Endothelial cell (in vitro differentiated cells): Measurements from ENCODE around the gene TXLNG. TPM values are rescaled to one million over a fixed set of nuclear protein-coding genes. Genes with fewer than 3 reads are reported as not detected.

Experiments used
- DNase-seq: peaks from one replicate; pipeline ENCODE4 v3.0.0; 2021; ENCODE audit warnings: low spot score
- H3K27ac Mint-ChIP-seq: one replicate; pipeline ENCODE4 v1.8.0; 2021; ENCODE audit warnings: mixed read lengths, inconsistent platforms; ENCODE audit not compliant: unreplicated experiment
- H3K27me3 Mint-ChIP-seq: one replicate; pipeline ENCODE4 v1.8.0; 2021; ENCODE audit warnings: mild to moderate bottlenecking, moderate library complexity, mixed read lengths, inconsistent platforms; ENCODE audit not compliant: unreplicated experiment
- H3K36me3 Mint-ChIP-seq: one replicate; pipeline ENCODE4 v1.8.0; 2021; ENCODE audit warnings: mild to moderate bottlenecking, low read depth, mixed read lengths, inconsistent platforms; ENCODE audit not compliant: unreplicated experiment
- H3K4me1 Mint-ChIP-seq: one replicate; pipeline ENCODE4 v1.8.0; 2021; ENCODE audit warnings: mild to moderate bottlenecking, mixed read lengths, inconsistent platforms; ENCODE audit not compliant: unreplicated experiment
- H3K4me3 Mint-ChIP-seq: one replicate; pipeline ENCODE4 v1.8.0; 2021; ENCODE audit warnings: mild to moderate bottlenecking, mixed read lengths, inconsistent platforms; ENCODE audit not compliant: unreplicated experiment
- H3K9me3 Mint-ChIP-seq: one replicate; pipeline ENCODE4 v1.8.0; 2021; ENCODE audit warnings: mixed read lengths, inconsistent platforms; ENCODE audit not compliant: unreplicated experiment
- total RNA-seq: library from RNA; stranded (reverse); fragmentation: NEBNext Ultra II Directional; extraction: Animal tissue kit (Norgen Biotek cat#: 25700); gene quantifications from one replicate; pipeline ENCODE4 v1.2.1, GENCODE V29; 2021; ENCODE audit not compliant: unreplicated experiment
- TF ChIP-seq, protein P1 (sequence below): fragments of 200-600 bp; sonication (generic); IDR thresholded peaks from one replicate; pipeline ENCODE4 v1.5.0; 2021; ENCODE audit warnings: antibody characterized with exemption; ENCODE audit not compliant: unreplicated experiment

Gene TXLNG
- total RNA-seq, 1 donor from 2014 or later = 6.6 TPM

DNA sequence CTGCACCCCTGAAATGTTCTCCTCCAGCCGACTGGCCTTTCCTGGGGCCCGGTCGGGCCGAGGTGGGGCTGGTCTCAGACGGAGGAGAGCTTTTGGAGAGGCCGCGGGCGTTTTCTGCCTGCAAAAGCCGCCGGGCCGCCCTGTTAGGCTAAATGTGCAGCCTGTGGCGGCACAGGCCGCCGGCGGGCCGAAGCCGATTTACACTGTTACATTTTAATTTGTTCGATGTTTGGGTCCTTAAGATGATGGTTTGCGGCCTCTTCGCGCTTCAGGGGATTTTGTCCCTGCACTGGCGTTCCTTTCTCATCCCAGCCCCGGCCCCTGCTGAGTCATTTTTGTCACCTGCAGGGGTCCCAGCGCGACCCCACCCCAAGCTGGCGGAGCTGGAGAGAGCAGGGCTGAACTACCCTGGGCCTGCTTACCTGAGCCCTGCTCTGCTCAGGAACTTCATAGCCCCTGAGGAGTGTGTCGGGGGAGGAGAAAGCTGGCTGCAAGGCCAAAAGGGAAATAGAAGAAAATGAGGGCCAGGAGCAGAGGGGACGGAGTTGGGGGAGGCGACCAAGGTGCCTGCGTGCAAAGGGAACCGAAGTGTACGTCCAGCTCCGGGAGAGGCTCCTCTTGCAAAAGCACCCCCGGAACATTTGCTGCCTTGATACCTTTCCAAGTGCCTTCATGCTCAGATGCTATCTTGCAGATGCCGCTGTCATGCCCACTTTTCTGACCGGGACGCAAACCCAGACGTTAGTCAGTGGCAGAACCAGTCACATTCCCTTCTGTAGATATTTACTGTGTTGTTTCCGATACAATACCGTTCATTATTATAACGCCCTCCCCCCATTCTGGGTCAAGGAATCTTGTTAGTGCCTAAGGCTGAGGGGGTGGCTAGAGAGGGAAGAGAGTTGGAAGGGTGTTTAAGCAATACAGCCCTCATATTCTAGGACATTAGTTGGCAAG, 84.9 kb downstream of the TXLNG start:
- Mint-ChIP-seq H3K4me1 (peaks cover 19% of the 10 kb centered on the region), H3K27ac (no peak overlapping the region), H3K27me3 (peaks cover 7% of the 10 kb centered on the region), H3K9me3 (no peaks in the 10 kb centered on the region), H3K4me3 (peak overlapping the region; percentile 83), H3K36me3 (no peaks in the 10 kb centered on the region)
- peak; percentile 9 for DNase-seq
- TF ChIP-seq, protein P1, sequence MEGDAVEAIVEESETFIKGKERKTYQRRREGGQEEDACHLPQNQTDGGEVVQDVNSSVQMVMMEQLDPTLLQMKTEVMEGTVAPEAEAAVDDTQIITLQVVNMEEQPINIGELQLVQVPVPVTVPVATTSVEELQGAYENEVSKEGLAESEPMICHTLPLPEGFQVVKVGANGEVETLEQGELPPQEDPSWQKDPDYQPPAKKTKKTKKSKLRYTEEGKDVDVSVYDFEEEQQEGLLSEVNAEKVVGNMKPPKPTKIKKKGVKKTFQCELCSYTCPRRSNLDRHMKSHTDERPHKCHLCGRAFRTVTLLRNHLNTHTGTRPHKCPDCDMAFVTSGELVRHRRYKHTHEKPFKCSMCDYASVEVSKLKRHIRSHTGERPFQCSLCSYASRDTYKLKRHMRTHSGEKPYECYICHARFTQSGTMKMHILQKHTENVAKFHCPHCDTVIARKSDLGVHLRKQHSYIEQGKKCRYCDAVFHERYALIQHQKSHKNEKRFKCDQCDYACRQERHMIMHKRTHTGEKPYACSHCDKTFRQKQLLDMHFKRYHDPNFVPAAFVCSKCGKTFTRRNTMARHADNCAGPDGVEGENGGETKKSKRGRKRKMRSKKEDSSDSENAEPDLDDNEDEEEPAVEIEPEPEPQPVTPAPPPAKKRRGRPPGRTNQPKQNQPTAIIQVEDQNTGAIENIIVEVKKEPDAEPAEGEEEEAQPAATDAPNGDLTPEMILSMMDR = no peak

DNA sequence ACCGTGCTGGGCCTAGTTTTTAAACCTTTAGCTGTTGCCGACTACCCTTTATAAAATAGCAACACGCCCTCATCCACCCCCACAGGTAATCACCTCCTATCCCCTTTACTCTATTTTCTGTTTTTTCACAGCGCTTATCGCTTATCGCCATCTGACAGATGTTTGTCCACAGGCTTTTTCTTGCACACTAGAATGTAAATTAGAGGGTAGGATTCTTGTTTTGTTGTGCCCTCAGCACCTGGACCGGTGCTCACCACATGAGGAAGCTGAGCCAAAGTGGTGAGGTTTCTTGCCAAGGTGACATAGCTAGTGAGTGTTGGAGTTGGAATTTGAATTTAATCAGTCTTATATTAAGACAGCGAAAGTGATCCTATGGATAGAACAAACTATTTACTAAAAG, 86.8 kb downstream of the TXLNG start:
- H3K27ac Mint-ChIP-seq = no peak overlapping the region
- TF ChIP-seq, protein P1 = no peak
- H3K4me1 Mint-ChIP-seq = peaks cover 13% of the 10 kb centered on the region
- no peaks in the 10 kb centered on the region for H3K36me3 Mint-ChIP-seq
- H3K4me3 Mint-ChIP-seq = no peak overlapping the region
- peaks cover 7% of the 10 kb centered on the region for H3K27me3 Mint-ChIP-seq
- no peaks in the 10 kb centered on the region for H3K9me3 Mint-ChIP-seq
- no peak for DNase-seq

DNA sequence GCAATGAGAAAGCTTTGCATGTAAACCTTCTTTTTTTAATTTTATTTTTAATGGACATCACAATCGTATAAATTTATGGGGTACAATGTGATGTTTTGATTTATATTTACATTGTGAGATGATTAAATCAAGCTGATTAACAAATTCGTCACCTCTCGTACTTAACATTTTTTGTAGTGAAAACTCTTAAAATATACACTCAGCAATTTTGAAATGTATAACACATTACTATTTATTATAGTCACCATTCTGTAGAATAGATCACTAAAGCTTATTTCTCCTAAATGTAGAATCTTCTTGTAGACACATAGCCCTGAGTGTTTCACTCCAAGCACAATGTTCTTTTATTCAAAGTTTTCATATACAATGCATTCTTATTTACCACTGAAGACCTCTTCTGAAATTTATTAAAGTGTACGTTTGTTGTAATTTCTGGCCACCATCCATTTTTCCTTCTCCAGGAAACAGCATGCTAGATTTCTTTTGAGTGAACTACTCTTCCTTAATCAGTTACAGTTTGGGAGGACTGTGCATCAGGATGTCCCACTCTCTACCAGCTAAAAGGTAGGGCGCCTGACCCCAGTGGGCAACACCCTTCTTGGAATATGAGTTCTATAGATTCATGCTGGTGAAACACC, 88.3 kb downstream of the TXLNG start:
- DNase-seq = no peak
- Mint-ChIP-seq H3K4me3 (no peak overlapping the region), H3K9me3 (no peaks in the 10 kb centered on the region), H3K27ac (no peak overlapping the region), H3K4me1 (peaks cover 4% of the 10 kb centered on the region), H3K27me3 (peaks cover 4% of the 10 kb centered on the region), H3K36me3 (no peaks in the 10 kb centered on the region)
- TF ChIP-seq, protein P1 = no peak

DNA sequence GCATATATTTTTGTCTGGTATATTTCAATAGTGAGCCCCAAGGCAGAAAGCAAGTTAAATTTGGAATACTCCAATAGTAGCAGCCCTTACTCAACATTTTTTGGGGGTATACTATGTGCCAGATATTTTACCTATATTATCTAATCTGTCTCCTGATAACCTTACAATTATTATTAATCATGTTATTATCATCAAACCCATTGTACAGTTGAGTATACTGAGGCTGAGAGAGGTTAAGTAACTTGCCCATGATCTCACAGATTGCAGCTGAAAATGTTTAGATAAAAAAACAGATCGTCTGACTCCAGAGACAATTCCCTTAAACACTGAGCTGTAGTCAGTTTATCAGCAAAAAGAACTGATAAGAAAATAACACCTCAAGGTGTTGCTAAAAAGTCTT, 90.4 kb downstream of the TXLNG start:
- no peaks in the 10 kb centered on the region for H3K9me3 Mint-ChIP-seq
- no peak overlapping the region for H3K4me3 Mint-ChIP-seq
- H3K27ac Mint-ChIP-seq = no peak overlapping the region
- no peak for DNase-seq
- peaks cover 1% of the 10 kb centered on the region for H3K27me3 Mint-ChIP-seq
- H3K4me1 Mint-ChIP-seq = peaks cover under 1% of the 10 kb centered on the region
- TF ChIP-seq, protein P1 = no peak
- H3K36me3 Mint-ChIP-seq = no peaks in the 10 kb centered on the region

DNA sequence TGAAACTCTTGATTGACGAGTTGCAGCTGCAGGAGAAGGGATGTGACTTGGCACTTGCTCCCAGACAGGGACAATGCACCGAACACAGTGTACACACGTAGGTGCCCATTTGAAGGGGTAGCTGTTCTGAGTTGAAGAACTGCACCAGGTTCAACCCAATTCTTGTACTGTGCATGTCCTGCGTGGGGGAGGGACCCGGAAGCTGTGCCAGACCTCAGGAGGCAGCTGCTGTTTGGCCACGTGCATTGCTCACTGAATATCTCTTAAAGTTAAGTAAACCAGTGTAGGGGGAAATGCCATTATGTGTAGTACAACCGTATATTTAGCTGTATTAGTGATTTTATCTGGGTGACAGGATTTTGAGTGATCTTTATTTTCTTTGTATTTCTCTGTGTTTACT, 95.9 kb downstream of the TXLNG start:
- Mint-ChIP-seq H3K36me3 (no peaks in the 10 kb centered on the region), H3K4me3 (no peak overlapping the region), H3K9me3 (no peaks in the 10 kb centered on the region), H3K27ac (no peak overlapping the region), H3K27me3 (no peaks in the 10 kb centered on the region), H3K4me1 (no peaks in the 10 kb centered on the region)
- TF ChIP-seq, protein P1 = no peak
- no peak for DNase-seq
